H9 (cell line): ENCODE measurements around the gene BTN1A1. TPM values are rescaled to one million over a fixed set of nuclear protein-coding genes. Genes with fewer than 3 reads are reported as not detected.
A peak's percentile ranks its signal among the peaks of the same experiment; 100 is the strongest.

Source experiments
- DNase-seq: peaks from one replicate; pipeline ENCODE4 v3.0.0-alpha.2; 2017
- H2AFZ ChIP-seq: one replicate; pipeline ENCODE4 v1.6.1; 2013; ENCODE audit warnings: mild to moderate bottlenecking, low read length, control low read depth, moderate library complexity
- H2AK5ac ChIP-seq: 2 replicates; pipeline ENCODE4 v1.6.1; 2013; ENCODE audit warnings: low read length, control low read depth, mixed read lengths; ENCODE audit not compliant: insufficient read length
- H2BK120ac ChIP-seq: one replicate; pipeline ENCODE4 v1.6.1; 2013; ENCODE audit warnings: low read depth, mild to moderate bottlenecking, low read length, control low read depth, inconsistent platforms; ENCODE audit not compliant: poor library complexity, severe bottlenecking
- H2BK12ac ChIP-seq: 2 replicates; pipeline ENCODE4 v1.6.1; 2013; ENCODE audit warnings: low read length, control low read depth, mixed read lengths, low read depth; ENCODE audit not compliant: insufficient read length
- H2BK15ac ChIP-seq: 2 replicates; pipeline ENCODE4 v1.6.1; 2013; ENCODE audit warnings: low read depth, low read length, control low read depth
- H2BK20ac ChIP-seq: one replicate; pipeline ENCODE4 v1.6.1; 2013; ENCODE audit warnings: low read depth, mild to moderate bottlenecking, low read length, control low read depth, inconsistent platforms; ENCODE audit not compliant: poor library complexity, severe bottlenecking
- H2BK5ac ChIP-seq: 2 replicates; pipeline ENCODE4 v1.6.1; 2013; ENCODE audit warnings: low read length, control low read depth, mixed read lengths; ENCODE audit not compliant: insufficient read length
- H3K14ac ChIP-seq: 2 replicates; pipeline ENCODE4 v1.6.1; 2013; ENCODE audit warnings: low read length, control low read depth; ENCODE audit not compliant: insufficient read depth
- H3K18ac ChIP-seq: 2 replicates; pipeline ENCODE4 v1.6.1; 2013; ENCODE audit warnings: low read depth, mild to moderate bottlenecking, mixed read lengths, low read length, control low read depth; ENCODE audit not compliant: insufficient read length
- H3K23ac ChIP-seq: 2 replicates; pipeline ENCODE4 v1.6.1; 2013; ENCODE audit warnings: low read length, control low read depth, mixed read lengths, low read depth; ENCODE audit not compliant: insufficient read length
- H3K23me2 ChIP-seq: 2 replicates; pipeline ENCODE4 v1.6.1; 2013; ENCODE audit warnings: low read depth, mild to moderate bottlenecking, mixed read lengths, low read length, control low read depth; ENCODE audit not compliant: insufficient read length, poor library complexity, severe bottlenecking
- H3K27ac ChIP-seq: 2 replicates; pipeline ENCODE4 v1.5.1; 2013; ENCODE audit warnings: low read length, control low read depth, mixed read lengths, low read depth; ENCODE audit not compliant: insufficient read length
- H3K27me3 ChIP-seq: 2 replicates; pipeline ENCODE4 v1.6.1; 2013; ENCODE audit warnings: low read length, control low read depth, inconsistent platforms; ENCODE audit not compliant: insufficient read depth
- H3K4ac ChIP-seq: 2 replicates; pipeline ENCODE4 v1.6.1; 2013; ENCODE audit warnings: low read depth, mild to moderate bottlenecking, control low read depth, inconsistent platforms, low read length, moderate library complexity
- H3K4me1 ChIP-seq: 2 replicates; pipeline ENCODE4 v1.6.1; 2013; ENCODE audit warnings: low read length, control low read depth, inconsistent platforms; ENCODE audit not compliant: insufficient read depth
- H3K4me2 ChIP-seq: 2 replicates; pipeline ENCODE4 v1.6.1; 2013; ENCODE audit warnings: low read length, control low read depth, mixed read lengths; ENCODE audit not compliant: insufficient read length, insufficient read depth
- H3K56ac ChIP-seq: 2 replicates; pipeline ENCODE4 v1.6.1; 2013; ENCODE audit warnings: low read depth, mild to moderate bottlenecking, mixed read lengths, low read length, control low read depth; ENCODE audit not compliant: insufficient read length
- H3K79me1 ChIP-seq: 2 replicates; pipeline ENCODE4 v1.6.1; 2013; ENCODE audit warnings: low read depth, mild to moderate bottlenecking, moderate library complexity, low read length, control low read depth, inconsistent platforms; ENCODE audit not compliant: insufficient read depth, poor library complexity, severe bottlenecking
- H3K79me2 ChIP-seq: 2 replicates; pipeline ENCODE4 v1.6.1; 2013; ENCODE audit warnings: low read length, control low read depth, inconsistent platforms; ENCODE audit not compliant: insufficient read depth
- H3K9ac ChIP-seq: 2 replicates; pipeline ENCODE4 v1.6.1; 2013; ENCODE audit warnings: low read length, control low read depth, mixed read lengths; ENCODE audit not compliant: insufficient read length; ENCODE audit errors: extremely low read depth
- H3K9me3 ChIP-seq: one replicate; pipeline ENCODE4 v1.6.1; 2013; ENCODE audit warnings: low read depth, low read length, inconsistent platforms; ENCODE audit not compliant: control insufficient read depth
- H3T11ph ChIP-seq: one replicate; pipeline ENCODE4 v1.6.1; 2013; ENCODE audit warnings: mild to moderate bottlenecking, low read length, control low read depth, inconsistent platforms
- H4K20me1 ChIP-seq: one replicate; pipeline ENCODE4 v1.6.1; 2013; ENCODE audit not compliant: control insufficient read depth, insufficient read length, insufficient read depth
- H4K5ac ChIP-seq: 2 replicates; pipeline ENCODE4 v1.6.1; 2013; ENCODE audit warnings: low read depth, mild to moderate bottlenecking, mixed read lengths, low read length, control low read depth; ENCODE audit not compliant: insufficient read length
- H4K8ac ChIP-seq: replicated peaks from 2 replicates; pipeline ENCODE4 v1.6.1; 2013; ENCODE audit warnings: low read length, control low read depth, mixed read lengths, low read depth; ENCODE audit not compliant: insufficient read length
- H4K91ac ChIP-seq: 2 replicates; pipeline ENCODE4 v1.6.1; 2013; ENCODE audit warnings: low read depth, mild to moderate bottlenecking, moderate library complexity, mixed read lengths, low read length, control low read depth; ENCODE audit not compliant: insufficient read length
- H3K27ac Mint-ChIP-seq, 3 experiments: 2 replicates in 2 of 3; 3 replicates in 1 of 3; pipeline ENCODE4 v1.8.0; 2020 to 2021; ENCODE audit warnings: mixed read lengths in 3 of 3, mild to moderate bottlenecking in 1 of 3, moderate library complexity in 1 of 3
- H3K27me3 Mint-ChIP-seq: 2 replicates; pipeline ENCODE4 v1.8.0; 2021; ENCODE audit warnings: low read depth, mild to moderate bottlenecking, moderate library complexity, mixed read lengths
- H3K36me3 Mint-ChIP-seq, 3 experiments: 2 replicates in 2 of 3; 3 replicates in 1 of 3; pipeline ENCODE4 v1.8.0; 2020 to 2021; ENCODE audit warnings: low read depth in 3 of 3, mixed read lengths in 3 of 3; ENCODE audit not compliant: insufficient read depth in 1 of 3
- H3K4me1 Mint-ChIP-seq, 2 experiments: 2 replicates each; pipeline ENCODE4 v1.8.0; 2020; ENCODE audit warnings: mixed read lengths in 2 of 2
- H3K4me3 Mint-ChIP-seq, 2 experiments: 2 replicates in 1 of 2; 3 replicates in 1 of 2; pipeline ENCODE4 v1.8.0; 2020 to 2021; ENCODE audit warnings: mild to moderate bottlenecking in 2 of 2, mixed read lengths in 2 of 2, moderate library complexity in 1 of 2
- H3K9me3 Mint-ChIP-seq, 2 experiments: 2 replicates in 1 of 2; 3 replicates in 1 of 2; pipeline ENCODE4 v1.8.0; 2020; ENCODE audit warnings: mild to moderate bottlenecking in 2 of 2, mixed read lengths in 2 of 2, moderate library complexity in 1 of 2
- CTCF ChIP-seq: fragments of 200-600 bp; sonication (generic); conservative IDR thresholded peaks from 3 replicates; pipeline ENCODE4 v1.8.0; 2021; ENCODE audit warnings: antibody characterized with exemption, mild to moderate bottlenecking
- WGBS: extraction: QIAGEN DNeasy Blood & Tissue Kit; methylation state at CpG from one replicate; pipeline ENCODE4 v1.1.7; 2013; ENCODE audit warnings: missing lambda C conversion rate, low lambda C conversion rate, mixed read lengths; ENCODE audit not compliant: insufficient read length; ENCODE audit errors: extremely low coverage; 5-methylcytosine and 5-hydroxymethylcytosine counted together
- total RNA-seq: library from RNA; stranded (reverse); gene quantifications from 2 replicates; pipeline ENCODE4 v1.2.1, GENCODE V29; 2021

Gene BTN1A1
- total RNA-seq, 1 experiment from 2014 or later, result 0.15 TPM

- H3K27ac ChIP-seq, result no peak overlapping the region
- H3K79me1 ChIP-seq, result no peaks in the 10 kb centered on the region
- no peak overlapping the region for H2BK20ac ChIP-seq
- no peak overlapping the region for H3K27ac Mint-ChIP-seq
- no peaks in the 10 kb centered on the region; a peak in 1 of 7 replicates for H3K36me3 Mint-ChIP-seq
- H3K79me2 ChIP-seq, result no peaks in the 10 kb centered on the region
- no peak overlapping the region for H3K14ac ChIP-seq
- no peaks in the 10 kb centered on the region for H3K27me3 ChIP-seq
- H2BK120ac ChIP-seq, result no peak overlapping the region
- H3K9me3 Mint-ChIP-seq, result peaks cover 0 to 3% of the 10 kb centered on the region in 2 experiments; a peak in 2 of 5 replicates
- no peak overlapping the region for H3T11ph ChIP-seq
- no peak overlapping the region for H2AK5ac ChIP-seq
- peaks cover 22% of the 10 kb centered on the region for H3K23me2 ChIP-seq
- H3K4me3 Mint-ChIP-seq, result no peak overlapping the region
- DNase-seq, result no peak
- WGBS, result no CpG with 5 or more reads among the region's 1 CpG
- peak overlapping the region; percentile 72 for H3K4me2 ChIP-seq
- no peak for TF ChIP-seq CTCF
- no peak overlapping the region for H3K9ac ChIP-seq
- no peak overlapping the region for H3K23ac ChIP-seq
- H2BK12ac ChIP-seq, result no peak overlapping the region
- no peak overlapping the region for H2BK15ac ChIP-seq
- peaks cover 12 to 17% of the 10 kb centered on the region in 2 experiments for H3K4me1 Mint-ChIP-seq
- no peaks in the 10 kb centered on the region for H4K20me1 ChIP-seq
- no peak overlapping the region for H2BK5ac ChIP-seq
- H2AFZ ChIP-seq, result peak overlapping the region; percentile 3
- no peak overlapping the region for H4K91ac ChIP-seq
- H3K27me3 Mint-ChIP-seq, result peaks cover 4% of the 10 kb centered on the region
- H3K4ac ChIP-seq, result no peak overlapping the region
- no peak overlapping the region for H3K18ac ChIP-seq
- no peak overlapping the region for H3K56ac ChIP-seq
- H3K9me3 ChIP-seq, result no peaks in the 10 kb centered on the region
- no peaks in the 10 kb centered on the region for H3K4me1 ChIP-seq
- H4K8ac ChIP-seq, result no peak overlapping the region
- H4K5ac ChIP-seq, result no peak overlapping the region
These were observed 54.3 kb downstream of the BTN1A1 start for GRCh38 chr6:26554447-26554696.
